ENCODE measurements around the gene ENDOV. TPM values are rescaled to one million over a fixed set of nuclear protein-coding genes. Genes with fewer than 3 reads are reported as not detected.

ENDOV gene
- total RNA-seq, 1 donor, result 13.4 TPM

DNA sequence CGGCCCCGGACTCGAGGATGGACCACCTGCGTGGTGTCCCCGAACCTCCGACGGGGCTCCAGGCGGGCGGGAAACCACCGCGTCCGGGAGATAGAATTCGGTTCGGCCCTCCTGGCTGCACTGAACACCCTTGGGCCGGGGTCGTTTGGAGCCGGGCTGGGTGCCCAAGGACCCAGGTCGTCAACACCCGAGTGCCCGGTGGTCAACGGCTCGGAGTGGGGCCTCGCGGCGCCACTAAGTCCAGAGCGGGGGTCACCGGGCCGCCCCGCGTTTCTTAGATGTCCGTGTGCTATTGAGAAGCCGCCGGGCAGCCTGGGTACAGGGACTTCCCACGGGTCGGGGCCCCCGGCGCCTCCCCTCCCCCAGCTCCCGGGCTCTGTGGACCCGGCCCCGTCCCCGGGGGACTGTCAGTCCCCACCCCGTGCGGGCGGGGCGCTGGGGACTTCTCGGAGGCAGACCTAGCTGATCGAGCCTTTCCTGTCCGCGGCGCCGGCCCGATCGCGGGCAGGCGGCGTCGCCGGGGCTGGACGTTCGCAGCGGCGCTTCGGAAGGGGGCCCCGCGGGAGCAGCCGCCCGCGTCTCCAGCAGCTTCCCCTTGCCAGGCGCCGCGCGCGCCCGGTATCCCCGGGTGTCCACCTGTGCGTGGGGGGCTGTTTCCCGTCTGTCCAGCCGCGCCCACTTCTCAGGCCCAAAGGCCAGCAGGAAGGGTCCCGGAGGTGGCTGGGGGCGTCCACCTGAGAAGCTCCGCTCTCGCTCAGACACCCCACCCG, 62.1 kb downstream of the ENDOV start:
- TF ChIP-seq CTCF (IDR thresholded peaks at IDR 0.05; ENCODE audit: insufficient read depth, low read depth, low read length), result no peak
- no peak for DNase-seq (ENCODE audit: low read depth)
- H3K4me3 ChIP-seq (ENCODE audit: low read depth, low read length), result no peak overlapping the region

DNA sequence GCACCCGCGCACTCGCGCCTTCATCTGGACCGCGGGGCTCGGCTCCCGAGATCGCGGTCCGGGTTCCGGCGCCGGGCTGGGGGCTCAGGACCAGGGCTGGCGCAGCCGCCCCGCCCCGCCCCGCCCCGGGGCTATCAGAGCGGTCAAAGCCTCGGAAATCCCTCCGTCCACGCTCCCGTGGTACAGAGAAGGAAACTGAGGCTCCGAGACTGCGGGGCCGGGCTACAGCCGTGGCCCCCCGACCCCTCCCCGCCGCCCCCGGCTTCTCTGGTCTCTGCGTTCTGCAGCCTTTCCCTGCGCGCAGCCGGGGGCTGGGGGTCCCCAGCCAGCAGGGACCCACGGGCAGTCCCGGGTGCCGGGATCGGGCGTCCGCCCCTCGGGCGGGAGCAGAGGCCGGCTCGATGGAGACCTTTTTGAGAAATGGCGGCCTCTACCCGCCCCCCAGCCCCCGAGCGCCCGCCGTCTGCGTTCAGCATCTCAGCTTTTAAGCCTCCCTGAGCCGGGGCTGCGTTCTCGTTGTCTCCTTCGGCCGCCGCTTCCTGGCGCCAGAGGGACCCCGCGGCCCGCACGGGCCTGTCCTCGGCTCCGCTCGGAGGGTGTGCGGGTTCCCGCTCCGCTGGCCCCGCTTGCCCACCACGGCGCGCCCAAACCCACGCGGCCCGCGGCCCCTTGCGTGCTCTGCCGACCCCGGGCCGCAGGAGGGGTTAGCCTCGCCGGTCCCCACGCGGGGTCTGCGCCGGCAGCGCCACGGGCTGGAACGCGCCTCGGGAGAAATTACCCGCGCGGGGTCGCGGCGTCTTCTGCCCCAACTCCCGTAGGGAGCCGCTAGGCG, 62.9 kb downstream of the ENDOV start:
- DNase-seq (ENCODE audit: low read depth), result peak; percentile 55
- peak overlapping the region; percentile 30 for H3K4me3 ChIP-seq (ENCODE audit: low read depth, low read length)
- TF ChIP-seq CTCF (IDR thresholded peaks at IDR 0.05; ENCODE audit: insufficient read depth, low read depth, low read length), result peak; percentile 67

DNA sequence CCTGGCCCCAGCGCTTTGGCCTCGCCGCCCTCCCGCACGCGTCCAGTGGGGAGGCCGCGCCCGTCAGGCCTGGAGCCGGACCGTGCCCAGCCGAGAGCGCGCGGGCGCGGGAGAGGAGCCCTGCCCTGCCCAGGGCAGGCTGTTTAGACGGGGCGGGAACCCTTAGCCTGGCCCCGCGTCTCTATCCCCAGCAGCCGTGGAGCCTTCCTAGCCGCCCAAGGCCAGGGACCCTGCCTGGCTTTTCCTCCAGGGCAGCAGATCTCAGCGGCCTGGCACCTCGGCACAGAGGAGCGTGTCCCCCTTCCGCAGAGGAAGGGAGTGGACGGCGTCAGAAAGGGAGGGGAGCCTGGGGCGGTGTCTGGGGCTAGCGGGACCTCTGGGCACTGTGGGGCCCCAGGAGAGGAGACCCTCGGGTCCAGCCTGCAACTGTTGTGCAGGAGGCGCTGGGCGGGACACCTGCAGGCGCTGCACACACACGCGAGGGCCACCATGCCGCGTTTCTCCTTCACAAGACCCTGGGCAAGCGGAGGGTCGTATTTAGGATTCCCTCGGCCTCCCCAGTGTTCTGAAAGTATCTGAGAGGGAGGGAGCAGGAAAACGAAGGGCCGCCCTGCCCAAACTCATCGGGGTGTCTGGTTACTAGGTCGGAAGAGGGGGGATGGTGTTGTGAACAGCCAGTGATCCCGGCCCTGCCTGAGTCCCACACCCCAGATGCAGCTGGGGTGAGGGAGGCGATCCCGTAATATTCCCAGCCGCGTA, 63.7 kb downstream of the ENDOV start:
- peak overlapping the region; percentile 30 for H3K4me3 ChIP-seq (ENCODE audit: low read depth, low read length)
- no peak for TF ChIP-seq CTCF (IDR thresholded peaks at IDR 0.05; ENCODE audit: insufficient read depth, low read depth, low read length)
- no peak for DNase-seq (ENCODE audit: low read depth)

DNA sequence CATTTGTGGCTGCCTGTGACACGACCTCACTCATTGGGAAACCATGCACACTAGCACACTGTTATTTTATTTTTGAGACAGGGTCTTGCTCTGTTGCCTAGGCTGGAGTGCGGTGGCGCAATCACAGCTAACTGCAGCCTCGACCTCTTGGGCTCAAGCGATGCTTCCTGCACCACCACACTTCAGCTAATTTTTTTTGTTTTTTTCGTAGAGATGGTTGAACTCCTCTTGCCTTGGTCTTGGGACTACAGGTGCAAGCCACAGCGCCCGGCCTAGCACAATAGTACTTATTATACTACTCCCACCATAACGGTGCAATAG, 64.2 kb downstream of the ENDOV start:
- no peak for DNase-seq (ENCODE audit: low read depth)
- H3K4me3 ChIP-seq (ENCODE audit: low read depth, low read length), result no peak overlapping the region
- TF ChIP-seq CTCF (IDR thresholded peaks at IDR 0.05; ENCODE audit: insufficient read depth, low read depth, low read length), result no peak

DNA sequence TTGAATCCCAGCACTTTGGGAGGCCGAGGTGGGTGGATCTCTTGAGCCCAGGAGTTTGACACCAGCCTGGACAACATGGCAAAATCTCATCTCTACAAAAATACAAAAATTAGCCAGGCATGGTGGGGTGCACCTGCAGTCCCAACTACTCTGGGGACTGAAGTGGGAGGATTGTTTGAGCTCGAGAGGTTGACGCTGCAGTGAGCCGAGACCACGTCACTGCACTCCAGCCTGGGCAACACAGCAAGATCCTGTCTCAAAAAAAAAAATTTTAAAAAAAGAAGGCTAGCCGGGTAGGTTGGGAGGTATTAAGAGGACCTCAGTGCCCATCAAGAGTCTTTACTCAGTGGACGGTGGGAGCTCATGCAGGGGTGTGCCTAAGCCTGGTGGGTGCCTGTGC, 65.3 kb downstream of the ENDOV start:
- no peak for TF ChIP-seq CTCF (IDR thresholded peaks at IDR 0.05; ENCODE audit: insufficient read depth, low read depth, low read length)
- H3K4me3 ChIP-seq (ENCODE audit: low read depth, low read length), result no peak overlapping the region
- DNase-seq (ENCODE audit: low read depth), result no peak

DNA sequence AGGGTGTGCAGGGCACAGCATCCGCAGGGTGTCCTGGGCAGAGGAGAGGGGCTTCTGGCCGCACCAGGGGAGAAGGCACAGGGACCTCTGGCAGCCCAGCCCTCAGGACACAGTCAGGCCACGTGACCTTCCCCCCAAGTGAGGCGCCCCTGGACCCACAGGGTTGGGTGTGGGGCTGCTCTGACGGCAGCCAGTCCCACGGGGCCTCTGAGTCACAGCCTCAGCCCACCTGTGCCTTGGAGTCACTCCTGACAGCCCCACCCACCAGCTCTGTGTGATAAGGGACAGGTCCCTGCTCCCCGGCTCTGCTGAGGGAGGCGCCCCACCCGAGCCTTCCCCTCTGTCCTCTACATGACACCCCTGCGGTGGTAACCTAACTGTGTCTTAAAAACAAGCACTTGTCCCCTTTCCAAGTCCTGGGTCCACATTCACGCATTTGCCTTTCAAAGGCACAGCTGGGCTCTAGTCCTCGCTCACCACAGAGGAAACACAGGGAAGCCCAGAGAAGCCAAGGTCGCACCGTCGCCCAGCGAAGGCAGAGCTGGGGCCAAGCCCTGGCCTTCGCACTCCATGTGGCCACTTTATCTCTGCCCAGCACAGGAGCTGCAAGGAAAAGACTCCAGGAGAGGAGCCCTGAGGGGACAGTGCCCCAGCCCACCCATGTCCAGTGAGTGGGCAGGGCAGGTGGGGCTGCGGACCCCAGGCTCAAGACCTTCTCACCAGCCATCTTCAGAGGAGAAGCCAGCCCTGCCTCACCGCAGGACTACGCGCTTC, 66.5 kb downstream of the ENDOV start:
- no peak for DNase-seq (ENCODE audit: low read depth)
- no peak overlapping the region for H3K4me3 ChIP-seq (ENCODE audit: low read depth, low read length)
- TF ChIP-seq CTCF (IDR thresholded peaks at IDR 0.05; ENCODE audit: insufficient read depth, low read depth, low read length), result no peak
